ENCODE measurements around the gene LIME1.

DNA sequence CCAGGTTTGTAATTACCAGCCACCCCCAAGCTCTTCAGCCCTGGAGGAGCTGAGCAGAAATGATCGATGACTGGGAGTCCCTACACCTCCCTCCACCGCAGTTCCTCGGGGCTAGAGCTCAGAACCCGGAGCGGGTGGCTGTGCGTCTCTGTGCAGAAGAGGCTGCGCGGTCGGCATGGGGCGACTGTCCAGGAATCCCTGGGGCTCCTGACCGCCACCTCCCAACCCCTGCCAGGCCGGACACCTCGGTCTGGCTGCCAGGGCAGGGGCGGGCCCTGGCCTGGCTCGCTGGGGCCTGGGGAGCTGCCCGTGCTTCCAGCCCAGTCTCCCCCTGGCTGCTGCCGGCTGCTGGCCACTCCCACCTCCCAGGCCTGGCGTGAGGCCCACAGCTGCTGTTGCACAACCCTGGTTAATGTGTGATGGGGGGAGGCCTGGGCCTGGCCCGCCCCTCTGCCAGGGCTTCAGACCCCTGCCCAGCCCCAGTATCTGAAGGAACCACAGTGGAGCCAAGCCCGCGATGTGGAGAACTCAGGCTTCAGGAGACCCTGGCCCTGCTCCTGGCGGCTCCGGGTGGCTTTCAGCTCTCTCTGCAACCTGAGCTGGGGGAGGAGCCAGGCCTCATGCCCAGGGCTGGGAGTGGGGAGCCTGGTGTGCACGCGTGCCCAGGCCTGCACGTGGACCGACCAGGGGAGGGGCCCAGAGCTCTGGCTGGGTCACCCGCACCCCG, 4.3 kb downstream of the LIME1 start:
- TF ChIP-seq GATA2 (IDR thresholded peaks at IDR 0.05; ENCODE audit: low read depth, low read length) (no peak), GATA3 (IDR thresholded peaks at IDR 0.05; ENCODE audit: low read depth, low read length) (no peak)

Measured in SH-SY5Y (cell line).